Left hindlimb (tissue), 1 donor: ENCODE data around the gene CD22.

ENCODE experiments used
- DNase-seq: peaks from one replicate; pipeline ENCODE4 v3.0.0-alpha.2; 2018

Gene CD22

DNA sequence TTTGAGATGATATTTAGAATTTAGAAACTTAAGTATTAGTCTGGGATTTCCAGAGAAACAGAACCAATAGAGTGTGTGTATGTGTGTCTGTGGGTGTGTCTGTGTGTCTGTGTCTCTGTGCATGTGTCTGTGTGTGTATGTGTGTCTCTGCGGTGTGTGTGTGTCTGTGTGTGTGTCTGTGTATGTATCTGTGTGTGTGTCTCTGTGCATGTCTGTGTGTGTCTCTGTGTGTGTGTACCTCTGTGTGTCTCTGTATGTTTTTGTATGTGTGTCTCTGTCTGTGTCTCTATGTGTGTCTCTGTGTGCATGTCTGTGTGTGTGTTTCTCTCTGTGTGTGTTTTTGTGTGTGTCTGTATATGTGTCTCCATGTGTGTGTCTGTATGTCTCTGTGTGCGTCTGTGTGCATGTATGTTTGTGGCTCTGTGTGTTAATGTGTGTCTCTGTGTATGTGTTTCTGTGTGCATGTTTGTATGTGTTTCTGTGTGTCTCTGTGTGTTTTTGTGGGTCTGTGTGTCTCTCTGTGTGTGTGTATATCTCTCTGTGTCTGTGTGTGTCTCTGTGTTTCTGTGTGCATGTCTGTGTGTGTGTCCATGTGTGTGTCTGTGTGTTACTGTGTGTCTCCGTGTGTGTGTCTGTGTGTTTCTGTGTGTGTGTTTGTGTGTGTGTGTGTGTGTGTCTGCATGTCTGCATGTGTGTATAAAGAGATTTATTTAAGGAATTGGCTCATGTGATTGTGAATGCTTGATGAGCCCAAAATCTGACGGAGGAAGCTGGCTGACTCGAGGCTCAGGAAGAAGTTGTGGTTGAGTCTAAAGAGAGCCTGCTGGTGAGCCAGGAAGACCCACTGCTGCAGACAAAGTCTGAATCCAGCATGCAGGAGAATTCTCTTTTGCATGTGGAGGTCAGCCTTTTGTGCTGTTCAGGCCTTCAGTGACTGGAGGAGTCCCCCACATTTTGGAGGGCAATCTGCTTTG, 64.0 kb downstream of the CD22 start:
- DNase-seq = no peak

DNA sequence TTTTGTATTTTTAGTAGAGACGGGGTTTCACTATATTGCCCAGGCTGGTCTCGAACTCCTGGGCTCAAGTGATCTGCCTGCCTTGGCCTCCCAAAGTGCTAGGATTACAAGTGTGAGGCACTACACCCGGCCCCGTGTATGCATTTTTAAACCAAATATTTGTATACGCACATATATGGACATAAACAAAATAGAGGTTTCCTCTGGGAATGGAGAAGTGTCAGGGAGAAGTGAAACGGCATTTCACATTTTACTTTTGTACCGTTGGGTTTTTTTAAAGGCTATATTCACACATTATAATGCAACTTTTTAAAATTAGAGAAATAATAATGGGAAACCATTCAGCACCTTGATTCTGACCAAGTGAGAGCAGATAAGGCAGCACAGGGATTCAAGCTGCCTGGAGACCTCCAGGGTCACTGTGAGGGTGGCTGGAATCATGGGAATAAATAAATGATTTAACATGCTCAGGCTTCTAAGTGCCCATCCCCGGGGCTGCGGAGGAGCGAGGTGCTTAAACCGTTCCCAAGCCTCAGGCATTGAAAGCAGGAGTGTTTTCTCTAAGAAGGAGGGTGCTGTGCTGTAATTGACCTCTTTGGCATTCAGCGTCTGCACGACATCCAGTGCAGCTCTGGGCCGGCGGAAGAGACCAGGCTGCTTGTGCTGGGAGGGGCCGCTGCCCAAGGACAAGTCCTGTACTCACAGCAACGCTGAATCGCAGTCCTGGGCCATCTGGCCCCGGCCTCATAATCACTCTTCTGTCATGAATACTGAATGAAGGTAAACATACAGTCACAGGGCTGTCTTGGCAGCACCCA, 66.6 kb downstream of the CD22 start:
- no peak for DNase-seq

DNA sequence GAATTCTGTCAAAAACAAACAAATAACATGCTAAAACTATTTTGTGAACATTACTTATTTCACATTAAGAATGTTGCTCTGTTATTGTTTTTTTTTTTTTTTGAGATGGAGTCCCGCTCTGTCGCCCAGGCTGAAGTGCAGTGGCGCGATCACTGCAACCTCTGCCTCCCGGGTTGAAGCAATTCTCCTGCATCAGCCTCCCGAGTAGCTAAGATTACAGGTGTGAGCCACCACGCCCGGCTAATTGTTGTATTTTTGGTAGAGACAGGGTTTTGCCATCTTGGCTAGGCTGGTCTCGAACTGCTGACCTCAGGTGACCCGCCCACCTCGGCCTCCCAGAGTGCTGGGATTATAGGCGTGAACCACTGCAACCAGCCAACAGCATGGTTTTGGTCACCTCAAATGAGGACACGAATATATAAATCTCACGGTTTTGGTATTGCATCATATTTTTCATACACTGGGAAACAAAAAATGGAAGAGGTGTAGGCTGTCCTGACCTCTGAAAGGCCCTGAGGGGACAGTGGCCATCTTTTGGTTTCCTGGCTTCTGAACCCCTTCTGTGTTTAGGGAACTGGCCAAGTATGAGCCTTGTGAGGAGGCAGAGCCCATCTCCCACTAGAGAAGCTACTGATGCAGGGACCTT, 67.4 kb downstream of the CD22 start:
- no peak for DNase-seq
